IPS-20b (cell line): ENCODE results near the gene HMGB2.
A peak's percentile ranks its signal among the peaks of the same experiment; 100 is the strongest.

Experiments used
- H3K27ac ChIP-seq: one replicate; pipeline ENCODE4 v1.5.1; 2013; ENCODE audit warnings: low read length
- H3K27me3 ChIP-seq: 2 replicates; pipeline ENCODE4 v1.6.1; 2013; ENCODE audit warnings: mild to moderate bottlenecking, low read length, inconsistent platforms; ENCODE audit not compliant: insufficient read depth
- H3K36me3 ChIP-seq: 2 replicates; pipeline ENCODE4 v1.6.1; 2013; ENCODE audit warnings: low read depth, mild to moderate bottlenecking, inconsistent platforms, low read length, moderate library complexity; ENCODE audit not compliant: insufficient read depth
- H3K4me1 ChIP-seq: 2 replicates; pipeline ENCODE4 v1.6.1; 2013; ENCODE audit warnings: mild to moderate bottlenecking, control low read depth, inconsistent platforms, low read length, moderate library complexity; ENCODE audit not compliant: insufficient read depth
- H3K4me3 ChIP-seq: 2 replicates; pipeline ENCODE4 v1.5.1; 2013; ENCODE audit warnings: mild to moderate bottlenecking, low read length, inconsistent platforms
- H3K9ac ChIP-seq: 2 replicates; pipeline ENCODE4 v1.6.1; 2013; ENCODE audit warnings: low read depth, mild to moderate bottlenecking, inconsistent platforms, low read length, moderate library complexity
- H3K9me3 ChIP-seq: 2 replicates; pipeline ENCODE4 v1.6.1; 2013; ENCODE audit warnings: mild to moderate bottlenecking, low read depth, low read length, inconsistent platforms; ENCODE audit not compliant: insufficient read depth

Gene HMGB2

DNA sequence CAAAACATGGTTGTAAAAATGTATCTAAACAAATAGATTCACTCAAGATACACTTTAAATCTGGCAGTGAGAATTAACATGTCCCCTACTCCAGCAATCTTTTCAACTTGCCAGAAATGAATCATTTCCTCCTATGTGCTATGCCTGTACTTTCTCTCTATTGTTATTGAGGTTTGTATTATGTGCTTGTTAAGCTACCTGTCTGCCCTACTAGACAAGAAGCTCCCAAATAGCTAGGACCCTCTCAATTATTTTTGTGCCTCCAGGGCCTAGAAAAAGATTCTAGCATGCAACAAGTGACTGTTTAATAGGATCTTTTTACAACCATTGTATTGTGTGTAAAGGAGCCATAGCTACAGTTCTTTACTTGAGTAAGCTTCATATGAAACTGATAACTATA lies 33.1 kb upstream of the HMGB2 start:
- Histone ChIP-seq H3K9ac (no peak overlapping the region), H3K36me3 (no peaks in the 10 kb centered on the region), H3K27ac (no peak overlapping the region), H3K9me3 (no peaks in the 10 kb centered on the region), H3K4me3 (no peak overlapping the region), H3K27me3 (peaks cover 2% of the 10 kb centered on the region; the same call in 1 of the 2 replicates), H3K4me1 (no peaks in the 10 kb centered on the region)

DNA sequence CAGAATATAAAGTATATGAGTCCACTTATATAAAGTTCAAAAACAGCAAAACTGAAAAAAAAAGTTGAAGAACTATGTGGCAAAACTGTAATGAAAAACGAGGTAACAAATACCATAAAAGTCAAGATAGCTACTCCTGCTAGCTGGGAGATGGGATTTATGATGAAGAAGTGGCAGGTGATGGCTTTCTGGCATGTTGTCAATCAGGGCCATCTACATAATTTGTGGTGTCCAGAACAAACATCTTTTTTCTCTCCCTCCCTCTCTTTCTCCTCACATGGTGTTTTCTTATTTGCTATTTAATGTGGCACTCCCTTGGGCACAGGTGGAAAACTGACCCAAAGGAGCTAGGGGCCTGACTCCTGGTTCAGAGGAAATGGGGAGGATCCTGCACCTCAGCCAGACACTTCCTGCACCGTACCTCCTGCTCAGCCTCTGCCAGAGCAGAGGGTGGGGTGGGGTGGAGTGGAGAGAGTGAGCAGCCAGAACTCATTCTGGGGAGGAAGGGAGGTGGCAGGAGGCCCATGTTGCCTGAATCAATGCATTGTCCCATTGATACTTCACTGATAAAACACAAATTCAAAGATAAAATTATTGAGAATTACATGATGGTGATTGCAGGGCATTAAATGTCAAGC lies 31.3 kb upstream of the HMGB2 start:
- Histone ChIP-seq H3K27ac (no peak overlapping the region), H3K9ac (no peak overlapping the region), H3K4me1 (no peaks in the 10 kb centered on the region), H3K27me3 (no peaks in the 10 kb centered on the region), H3K9me3 (no peaks in the 10 kb centered on the region), H3K4me3 (no peak overlapping the region), H3K36me3 (no peaks in the 10 kb centered on the region)

DNA sequence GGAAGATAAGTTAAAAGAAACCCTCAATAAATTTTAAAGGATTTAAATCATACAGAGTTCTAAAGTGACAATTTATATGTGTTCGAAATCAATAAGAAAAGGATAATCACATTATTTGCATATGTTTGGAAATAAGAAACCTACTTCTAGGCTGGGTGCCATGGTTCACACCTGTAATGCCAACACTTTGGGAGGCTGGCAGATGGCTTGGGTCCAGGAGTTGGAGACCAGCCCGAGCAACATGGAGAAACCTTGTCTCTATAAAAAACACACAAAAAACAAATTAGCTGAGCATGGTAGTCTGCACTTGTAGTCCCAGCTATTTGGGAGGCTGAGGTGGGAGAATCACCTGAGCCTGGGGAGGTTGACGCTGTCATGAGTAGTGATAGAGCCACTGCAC lies 28.5 kb upstream of the HMGB2 start:
- Histone ChIP-seq H3K36me3 (no peaks in the 10 kb centered on the region), H3K4me3 (no peak overlapping the region), H3K27ac (no peak overlapping the region), H3K27me3 (no peaks in the 10 kb centered on the region), H3K9me3 (no peaks in the 10 kb centered on the region), H3K9ac (no peak overlapping the region), H3K4me1 (no peaks in the 10 kb centered on the region)

DNA sequence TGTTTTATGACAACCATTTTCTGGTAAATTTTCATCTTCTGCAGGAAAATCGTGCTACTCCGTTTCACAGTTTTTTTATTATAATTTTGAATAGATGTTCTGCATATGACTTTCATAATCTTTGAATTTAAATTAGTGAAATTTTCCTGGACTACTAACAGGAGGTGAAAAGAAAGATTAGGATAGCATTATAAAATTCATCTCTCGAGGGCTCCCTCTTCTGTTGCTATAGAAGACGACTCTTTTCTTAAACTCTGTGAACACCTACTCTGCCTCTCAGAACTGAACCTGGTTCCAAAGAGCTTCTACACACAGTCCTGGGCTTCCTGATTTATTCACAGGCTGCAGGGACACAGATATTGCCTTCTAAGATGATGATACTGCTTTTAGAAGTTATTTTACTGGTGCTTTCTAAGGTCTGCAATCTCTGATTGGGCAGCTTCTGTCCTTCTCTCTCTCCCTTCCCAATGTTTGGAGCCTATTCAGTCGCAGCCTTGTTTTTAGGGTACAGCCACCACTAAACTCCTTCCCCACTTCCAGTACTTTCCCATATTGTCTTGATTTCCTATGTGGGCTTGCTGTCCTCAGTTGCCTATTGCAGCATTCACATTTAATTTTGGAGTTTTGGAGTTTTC lies 26.5 kb upstream of the HMGB2 start:
- Histone ChIP-seq H3K9me3 (no peaks in the 10 kb centered on the region), H3K27ac (no peak overlapping the region), H3K4me3 (no peak overlapping the region), H3K9ac (no peak overlapping the region), H3K36me3 (no peaks in the 10 kb centered on the region), H3K27me3 (no peaks in the 10 kb centered on the region), H3K4me1 (no peaks in the 10 kb centered on the region)

DNA sequence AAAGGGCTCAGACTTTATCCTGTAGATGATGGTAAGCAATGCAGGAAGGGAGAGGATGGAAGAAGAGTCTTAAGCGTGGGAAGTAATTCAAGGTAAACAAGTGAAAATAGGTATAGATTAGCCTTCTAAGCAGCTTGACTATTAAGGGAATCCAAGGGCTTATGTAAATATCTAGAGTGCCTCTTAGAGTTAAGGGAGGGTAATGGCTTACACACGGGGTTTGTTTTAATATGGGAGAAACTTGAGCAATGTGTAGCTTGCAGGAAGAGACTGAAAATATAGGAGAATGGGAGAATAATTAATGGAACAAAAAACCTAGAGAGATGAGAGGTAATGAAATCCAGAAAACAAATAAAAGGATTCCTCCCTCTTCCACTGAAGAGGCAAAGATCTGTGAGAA lies 23.8 kb upstream of the HMGB2 start:
- H3K27me3 ChIP-seq: no peaks in the 10 kb centered on the region
- H3K9ac ChIP-seq: no peak overlapping the region
- no peaks in the 10 kb centered on the region for H3K4me1 ChIP-seq
- no peaks in the 10 kb centered on the region for H3K36me3 ChIP-seq
- H3K9me3 ChIP-seq: no peaks in the 10 kb centered on the region
- H3K27ac ChIP-seq: no peak overlapping the region
- no peak overlapping the region for H3K4me3 ChIP-seq

DNA sequence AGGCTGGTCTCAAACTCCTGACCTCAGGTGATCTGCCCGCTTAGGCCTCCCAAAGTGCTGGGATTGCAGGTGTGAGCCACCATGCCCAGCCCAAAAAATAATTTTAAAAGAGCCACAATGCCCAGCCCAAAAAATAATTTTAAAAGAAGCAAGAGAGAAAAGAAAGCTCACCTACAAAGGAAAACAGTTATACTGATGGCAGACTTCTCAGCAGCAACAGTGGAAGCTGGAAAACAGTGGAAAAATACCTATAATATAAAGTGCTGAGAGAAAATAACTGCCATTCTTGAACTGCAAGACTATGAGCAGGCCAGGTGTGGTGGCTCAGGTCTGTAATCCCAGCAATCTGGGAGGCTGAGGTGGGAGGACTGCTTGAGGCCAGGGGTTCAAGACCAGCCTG lies 13.3 kb upstream of the HMGB2 start:
- H3K9ac ChIP-seq: no peak overlapping the region
- H3K4me3 ChIP-seq: no peak overlapping the region
- no peaks in the 10 kb centered on the region for H3K9me3 ChIP-seq
- H3K27me3 ChIP-seq: no peaks in the 10 kb centered on the region
- H3K27ac ChIP-seq: no peak overlapping the region
- H3K36me3 ChIP-seq: no peaks in the 10 kb centered on the region
- peaks cover 13% of the 10 kb centered on the region for H3K4me1 ChIP-seq

DNA sequence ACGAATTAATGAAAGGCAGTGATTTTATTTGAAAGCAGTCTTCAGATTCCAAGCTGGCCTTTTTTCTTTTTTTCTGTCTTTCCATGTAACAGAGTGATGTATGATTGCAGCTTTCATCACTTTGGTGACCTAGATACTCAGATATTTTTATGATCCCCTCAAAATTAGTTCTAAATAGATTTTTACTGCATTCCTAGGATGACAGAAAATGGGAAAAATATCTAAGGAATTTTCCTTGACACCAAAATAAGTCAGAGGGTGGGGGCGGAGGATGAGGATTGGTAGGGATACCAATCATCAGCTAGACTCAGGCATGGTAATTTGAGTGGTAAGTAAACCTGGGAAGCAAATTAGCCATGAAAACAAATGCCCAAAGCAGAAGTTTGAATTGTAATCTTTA lies 11.9 kb upstream of the HMGB2 start:
- Histone ChIP-seq H3K9me3 (no peaks in the 10 kb centered on the region), H3K27ac (no peak overlapping the region), H3K27me3 (no peaks in the 10 kb centered on the region), H3K4me3 (no peak overlapping the region), H3K36me3 (no peaks in the 10 kb centered on the region), H3K4me1 (peaks cover 13% of the 10 kb centered on the region), H3K9ac (no peak overlapping the region)

DNA sequence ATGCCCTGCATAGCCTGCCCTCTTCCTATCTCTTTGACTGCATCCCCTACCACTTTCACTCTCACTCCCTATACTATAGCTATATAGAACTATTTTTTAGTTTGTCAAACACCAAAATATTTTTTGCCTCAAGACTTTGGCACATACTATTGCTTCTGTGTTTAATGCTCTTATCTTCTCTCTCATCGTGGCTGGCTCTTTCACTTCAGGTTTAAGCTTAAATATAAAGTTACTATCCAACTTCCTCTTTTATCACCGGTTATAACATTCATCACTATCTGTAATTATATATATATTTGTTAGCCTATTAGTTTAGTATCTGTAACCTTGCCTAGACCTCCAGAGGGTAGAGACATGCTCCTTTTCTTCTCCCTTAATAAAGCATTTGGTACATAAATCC lies 11.5 kb upstream of the HMGB2 start:
- Histone ChIP-seq H3K9ac (no peak overlapping the region), H3K36me3 (no peaks in the 10 kb centered on the region), H3K27ac (no peak overlapping the region), H3K4me1 (peaks cover 13% of the 10 kb centered on the region), H3K27me3 (no peaks in the 10 kb centered on the region), H3K4me3 (no peak overlapping the region), H3K9me3 (no peaks in the 10 kb centered on the region)

DNA sequence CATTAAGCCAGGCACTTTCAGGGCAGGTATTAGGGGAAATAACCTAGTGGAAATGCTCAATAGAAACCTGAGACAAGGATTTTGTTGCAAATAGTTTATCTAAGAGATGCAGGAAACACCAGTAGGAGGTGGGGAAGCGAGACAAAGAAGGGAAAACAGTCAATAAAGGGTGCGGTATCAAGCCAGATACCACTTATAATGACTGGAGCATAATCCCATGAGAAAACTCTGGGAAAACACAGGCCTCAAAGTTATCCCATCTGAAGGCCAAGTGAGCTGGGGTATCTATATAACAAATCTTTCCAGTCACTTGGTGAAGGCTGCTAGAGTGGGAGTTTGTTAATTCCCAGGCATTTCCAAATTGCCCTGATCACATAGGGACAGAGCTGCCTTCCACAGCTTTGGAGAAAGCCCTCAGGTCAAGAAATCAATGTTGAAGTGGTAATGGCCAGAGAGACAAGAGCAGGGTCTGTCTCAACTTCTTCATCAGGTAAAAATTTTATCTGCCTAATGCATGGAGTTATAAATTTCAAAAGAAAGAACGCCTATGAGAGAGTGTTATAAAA lies 9.8 kb upstream of the HMGB2 start:
- Histone ChIP-seq H3K4me1 (peaks cover 13% of the 10 kb centered on the region), H3K27ac (no peak overlapping the region), H3K9me3 (no peaks in the 10 kb centered on the region), H3K36me3 (no peaks in the 10 kb centered on the region), H3K27me3 (no peaks in the 10 kb centered on the region), H3K4me3 (peak overlapping the region; percentile 36), H3K9ac (peak overlapping the region; percentile 20; the same call in 1 of the 2 replicates)

DNA sequence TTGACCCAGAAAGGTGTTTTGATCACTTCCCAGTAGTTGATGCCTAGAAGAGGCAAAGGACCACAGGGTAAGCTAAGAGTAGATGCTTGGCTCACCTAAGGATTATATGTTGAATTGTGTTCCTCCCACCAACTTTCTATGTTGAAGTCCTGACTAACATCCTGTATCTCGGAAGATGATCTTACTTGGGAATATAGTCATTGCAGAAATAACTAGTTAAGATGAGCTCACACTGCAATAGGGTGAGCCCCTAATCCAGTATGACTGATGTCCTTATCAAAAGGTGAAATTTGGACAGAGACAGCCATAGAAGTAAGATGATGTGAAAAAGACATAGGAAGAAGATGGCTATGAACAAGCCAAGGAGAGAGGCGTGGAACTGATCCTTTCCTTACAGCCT lies 3.3 kb upstream of the HMGB2 start:
- Histone ChIP-seq H3K9me3 (no peaks in the 10 kb centered on the region), H3K4me1 (peaks cover 11% of the 10 kb centered on the region; the same call in 1 of the 2 replicates), H3K27ac (no peak overlapping the region), H3K9ac (no peak overlapping the region), H3K27me3 (0 out of 2 replicates have a peak, but pooled peaks cover 5% of the 10 kb centered on the region), H3K4me3 (no peak overlapping the region), H3K36me3 (peaks cover 10% of the 10 kb centered on the region)

DNA sequence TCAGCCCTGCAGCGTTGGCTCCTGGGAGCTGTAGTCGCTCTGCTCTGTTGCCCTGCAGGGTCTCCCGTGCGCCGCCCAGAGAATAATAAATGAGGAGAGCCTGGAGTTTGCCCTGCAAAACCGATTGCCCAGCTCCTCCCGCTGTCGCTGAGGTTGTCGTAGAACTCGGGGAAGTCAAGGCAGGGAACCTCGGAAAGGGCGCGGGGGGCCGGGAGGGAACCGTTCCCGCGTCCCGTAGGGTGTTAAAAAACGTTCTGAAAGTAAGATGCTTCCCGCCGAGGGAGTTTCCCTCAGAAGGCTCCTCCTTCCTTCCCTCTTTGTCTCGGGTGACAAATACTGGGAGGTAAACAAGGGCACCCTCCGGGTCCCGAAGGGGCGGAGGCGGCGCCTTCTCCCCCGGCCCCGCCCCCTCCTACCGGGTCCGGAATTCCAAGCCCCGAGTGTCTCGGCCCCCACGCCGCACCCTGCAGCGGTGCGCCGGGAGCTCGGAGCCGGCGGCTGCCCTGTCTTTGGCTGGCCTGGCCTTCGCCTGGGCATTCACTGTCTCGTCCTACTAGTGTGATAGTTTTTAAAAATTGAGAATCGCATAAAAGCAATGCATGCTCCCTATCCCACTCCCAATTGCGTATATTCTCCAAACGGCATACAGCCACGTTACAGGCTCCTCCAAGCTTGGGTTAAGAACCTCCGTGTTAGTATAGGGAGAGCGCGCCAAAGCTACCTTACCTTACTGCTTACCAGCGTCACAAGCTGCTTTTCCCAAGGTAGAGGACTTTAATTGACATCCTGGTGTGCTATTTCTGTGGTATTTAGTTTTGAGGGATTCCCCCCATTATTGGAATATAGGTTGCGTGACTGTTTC lies 964 bp upstream of the HMGB2 start:
- Histone ChIP-seq H3K9ac (peak overlapping the region; percentile 91), H3K27ac (peak overlapping the region; percentile 36), H3K9me3 (no peaks in the 10 kb centered on the region), H3K4me3 (peak overlapping the region; percentile 96), H3K27me3 (0 out of 2 replicates have a peak, but pooled peaks cover 5% of the 10 kb centered on the region), H3K4me1 (peaks cover 16% of the 10 kb centered on the region; the same call in 1 of the 2 replicates), H3K36me3 (peaks cover 33% of the 10 kb centered on the region)
